ENCODE data around the gene PADI3.

PADI3 gene

DNA sequence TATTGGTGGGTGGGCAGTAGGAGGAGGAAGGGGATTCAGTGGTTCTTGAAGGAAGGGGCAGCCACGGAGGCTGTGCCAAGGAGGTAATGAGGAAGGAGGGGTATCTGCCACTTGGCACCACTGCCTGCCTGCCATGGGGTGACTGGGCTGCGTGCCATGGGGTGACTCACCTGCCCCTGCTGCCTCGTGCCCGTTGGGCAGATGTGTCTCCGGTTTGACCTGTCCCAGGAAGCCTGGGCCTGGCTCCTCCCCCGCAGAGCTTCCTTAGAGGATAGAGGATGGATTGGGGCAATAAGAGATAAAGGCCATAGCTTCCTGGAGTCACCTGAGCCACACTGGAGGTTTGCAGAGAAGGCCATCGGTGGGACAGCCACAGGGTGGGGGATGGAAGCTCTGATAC, 1.7 kb downstream of the PADI3 start:
- peak; percentile 93 for DNase-seq (ENCODE audit: low read depth)
- TF ChIP-seq, protein P1, sequence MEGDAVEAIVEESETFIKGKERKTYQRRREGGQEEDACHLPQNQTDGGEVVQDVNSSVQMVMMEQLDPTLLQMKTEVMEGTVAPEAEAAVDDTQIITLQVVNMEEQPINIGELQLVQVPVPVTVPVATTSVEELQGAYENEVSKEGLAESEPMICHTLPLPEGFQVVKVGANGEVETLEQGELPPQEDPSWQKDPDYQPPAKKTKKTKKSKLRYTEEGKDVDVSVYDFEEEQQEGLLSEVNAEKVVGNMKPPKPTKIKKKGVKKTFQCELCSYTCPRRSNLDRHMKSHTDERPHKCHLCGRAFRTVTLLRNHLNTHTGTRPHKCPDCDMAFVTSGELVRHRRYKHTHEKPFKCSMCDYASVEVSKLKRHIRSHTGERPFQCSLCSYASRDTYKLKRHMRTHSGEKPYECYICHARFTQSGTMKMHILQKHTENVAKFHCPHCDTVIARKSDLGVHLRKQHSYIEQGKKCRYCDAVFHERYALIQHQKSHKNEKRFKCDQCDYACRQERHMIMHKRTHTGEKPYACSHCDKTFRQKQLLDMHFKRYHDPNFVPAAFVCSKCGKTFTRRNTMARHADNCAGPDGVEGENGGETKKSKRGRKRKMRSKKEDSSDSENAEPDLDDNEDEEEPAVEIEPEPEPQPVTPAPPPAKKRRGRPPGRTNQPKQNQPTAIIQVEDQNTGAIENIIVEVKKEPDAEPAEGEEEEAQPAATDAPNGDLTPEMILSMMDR (IDR thresholded peaks at IDR 0.05; ENCODE audit: insufficient read depth, low read depth, low read length, missing control alignments), result no peak
- H3K4me3 ChIP-seq (ENCODE audit: low read length), result no peak overlapping the region

DNA sequence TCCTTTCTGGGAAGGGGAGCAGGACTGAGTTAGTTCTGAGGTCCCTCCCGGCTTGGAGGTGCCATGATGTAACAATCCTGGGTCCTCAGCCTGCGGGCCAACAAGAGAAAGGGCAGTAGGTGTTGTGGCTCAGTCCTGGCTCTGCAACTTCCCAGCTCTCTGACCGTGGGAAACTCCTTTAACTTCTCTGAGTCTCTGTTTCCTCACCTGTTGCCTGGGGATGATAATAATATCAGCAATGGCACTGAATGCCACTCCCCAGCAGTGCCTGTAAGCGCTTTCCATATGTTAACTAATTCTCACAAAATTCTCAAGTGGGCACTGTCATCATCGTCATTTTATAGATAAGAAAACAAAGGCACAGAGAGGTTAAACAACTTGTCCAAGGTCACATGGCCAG, 2.3 kb downstream of the PADI3 start:
- DNase-seq (ENCODE audit: low read depth), result peak; percentile 19
- no peak overlapping the region for H3K4me3 ChIP-seq (ENCODE audit: low read length)
- TF ChIP-seq, protein P1 (IDR thresholded peaks at IDR 0.05; ENCODE audit: insufficient read depth, low read depth, low read length, missing control alignments), result no peak

DNA sequence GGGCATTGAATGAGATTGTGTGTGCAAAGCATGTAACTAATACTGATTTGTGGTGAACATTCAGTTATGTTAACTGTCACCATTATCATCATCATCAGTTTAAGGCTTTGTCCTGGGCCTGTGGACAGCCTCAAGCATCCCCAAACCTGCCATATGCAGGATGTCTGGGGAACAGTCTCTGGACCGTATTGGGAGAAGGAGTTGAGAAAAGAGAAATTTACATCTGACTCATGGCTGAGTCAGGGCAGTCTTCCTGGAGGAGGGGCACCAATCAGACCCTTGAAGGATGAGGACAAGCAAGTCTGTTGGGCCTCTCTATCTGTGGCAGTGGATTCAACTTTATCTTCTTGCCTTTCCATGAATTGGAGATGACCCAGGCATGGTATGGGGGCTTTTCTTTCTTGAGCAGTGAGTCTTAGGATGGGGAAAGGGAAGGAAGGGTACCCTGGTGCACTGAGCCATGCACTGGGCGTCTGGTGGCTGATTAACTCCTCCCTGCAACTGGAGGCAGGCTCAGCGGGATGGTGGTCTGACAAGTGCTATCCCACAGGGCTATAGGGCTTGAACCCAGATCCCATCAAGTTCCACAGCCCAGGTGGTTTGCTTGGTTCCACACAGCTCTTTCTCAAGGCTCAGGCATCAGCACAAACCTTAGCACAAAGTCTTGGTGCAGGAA, 2.9 kb downstream of the PADI3 start:
- DNase-seq (ENCODE audit: low read depth), result peak; percentile 79
- H3K4me3 ChIP-seq (ENCODE audit: low read length), result no peak overlapping the region
- TF ChIP-seq, protein P1 (IDR thresholded peaks at IDR 0.05; ENCODE audit: insufficient read depth, low read depth, low read length, missing control alignments), result no peak

DNA sequence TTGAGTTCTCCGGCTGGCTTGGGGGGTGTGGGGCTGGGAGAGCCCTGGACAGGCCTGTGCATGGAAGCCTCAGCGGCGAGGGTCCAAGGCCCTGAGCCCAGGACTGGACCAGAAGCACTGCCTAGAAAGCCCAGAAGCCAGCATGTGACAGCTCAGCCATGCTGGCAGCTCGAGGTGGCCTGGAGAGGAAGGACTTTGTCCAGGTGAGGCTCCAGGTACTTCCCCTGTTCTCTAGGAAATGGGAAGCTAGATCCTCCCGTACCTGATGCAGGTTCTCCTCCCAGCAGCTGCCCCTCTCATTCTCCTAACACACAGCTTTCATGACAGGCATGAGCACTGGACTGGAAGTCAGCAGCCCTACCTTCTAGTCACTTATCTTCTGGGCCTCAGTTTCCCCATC, 6.4 kb downstream of the PADI3 start:
- no peak for DNase-seq (ENCODE audit: low read depth)
- no peak overlapping the region for H3K4me3 ChIP-seq (ENCODE audit: low read length)
- TF ChIP-seq, protein P1 (IDR thresholded peaks at IDR 0.05; ENCODE audit: insufficient read depth, low read depth, low read length, missing control alignments), result no peak

DNA sequence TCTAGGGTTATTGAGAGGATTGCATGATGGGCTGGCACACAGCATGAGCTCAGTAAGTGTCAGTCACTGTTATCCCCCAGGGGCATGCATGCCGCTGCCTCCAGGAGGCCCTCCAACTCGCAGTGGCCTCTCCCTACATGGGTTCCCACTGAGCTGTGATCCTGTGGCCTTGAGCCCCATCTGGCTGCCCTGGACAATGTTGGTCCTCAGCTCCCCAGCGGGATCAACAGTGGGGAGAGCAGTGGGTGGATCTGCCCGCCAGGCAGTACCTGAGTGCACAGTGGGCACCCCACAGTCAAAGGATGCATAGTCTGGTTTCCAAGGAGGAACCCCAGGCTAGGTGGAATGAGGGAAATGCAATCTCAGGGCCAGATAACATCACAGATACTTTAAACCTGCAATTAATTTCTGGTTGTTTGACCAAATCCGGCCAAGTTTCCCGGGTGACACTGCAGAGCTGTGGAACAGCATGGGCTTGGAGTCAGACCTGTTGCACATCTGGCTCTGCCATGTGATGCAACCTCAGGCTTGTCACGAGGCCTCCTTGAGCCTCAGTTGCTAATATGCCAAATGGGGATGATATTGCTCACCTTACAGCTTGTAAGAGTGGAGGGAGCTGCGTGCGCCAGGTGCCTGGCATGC, 9.3 kb downstream of the PADI3 start:
- peak; percentile 33 for DNase-seq (ENCODE audit: low read depth)
- TF ChIP-seq, protein P1 (IDR thresholded peaks at IDR 0.05; ENCODE audit: insufficient read depth, low read depth, low read length, missing control alignments), result no peak
- no peak overlapping the region for H3K4me3 ChIP-seq (ENCODE audit: low read length)

DNA sequence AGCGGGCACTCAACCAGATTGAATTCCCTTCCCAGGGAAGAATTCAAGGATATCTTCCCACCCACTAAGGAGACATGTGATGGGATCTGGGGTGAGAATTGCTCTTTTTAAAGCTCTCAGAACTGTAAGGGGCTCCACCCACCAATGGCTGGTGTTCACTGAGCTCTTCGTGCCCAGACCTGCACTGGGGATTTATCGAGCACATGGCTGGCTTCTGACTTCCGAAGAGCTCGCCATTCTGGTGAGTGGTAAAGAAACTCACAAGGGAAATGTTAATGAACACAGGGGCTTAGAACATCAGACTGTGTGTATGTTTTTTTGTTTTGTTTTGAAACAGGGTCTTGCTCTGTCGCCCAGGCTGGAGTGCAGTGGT, 9.8 kb downstream of the PADI3 start:
- H3K4me3 ChIP-seq (ENCODE audit: low read length), result no peak overlapping the region
- TF ChIP-seq, protein P1 (IDR thresholded peaks at IDR 0.05; ENCODE audit: insufficient read depth, low read depth, low read length, missing control alignments), result no peak
- peak; percentile 51 for DNase-seq (ENCODE audit: low read depth)

Data from epithelial cell of esophagus (primary cell).